Breast epithelium (tissue), 3 donors: ENCODE data around the gene ETS2.

Experiments used
- POLR2A ChIP-seq: fragments of 450-650 bp; IDR thresholded peaks from one replicate; pipeline ENCODE4 v1.6.1; 2016; ENCODE audit warnings: antibody characterized with exemption, mild to moderate bottlenecking, moderate library complexity
- TF ChIP-seq, protein P1 (sequence below), 3 donors: fragments of 450-650 bp; IDR thresholded peaks; one replicate each; pipeline ENCODE4 v1.5.1; 2016 to 2017; ENCODE audit warnings: antibody characterized with exemption in 3 of 3, mild to moderate bottlenecking in 3 of 3, moderate library complexity in 3 of 3

- TF ChIP-seq, protein P1, sequence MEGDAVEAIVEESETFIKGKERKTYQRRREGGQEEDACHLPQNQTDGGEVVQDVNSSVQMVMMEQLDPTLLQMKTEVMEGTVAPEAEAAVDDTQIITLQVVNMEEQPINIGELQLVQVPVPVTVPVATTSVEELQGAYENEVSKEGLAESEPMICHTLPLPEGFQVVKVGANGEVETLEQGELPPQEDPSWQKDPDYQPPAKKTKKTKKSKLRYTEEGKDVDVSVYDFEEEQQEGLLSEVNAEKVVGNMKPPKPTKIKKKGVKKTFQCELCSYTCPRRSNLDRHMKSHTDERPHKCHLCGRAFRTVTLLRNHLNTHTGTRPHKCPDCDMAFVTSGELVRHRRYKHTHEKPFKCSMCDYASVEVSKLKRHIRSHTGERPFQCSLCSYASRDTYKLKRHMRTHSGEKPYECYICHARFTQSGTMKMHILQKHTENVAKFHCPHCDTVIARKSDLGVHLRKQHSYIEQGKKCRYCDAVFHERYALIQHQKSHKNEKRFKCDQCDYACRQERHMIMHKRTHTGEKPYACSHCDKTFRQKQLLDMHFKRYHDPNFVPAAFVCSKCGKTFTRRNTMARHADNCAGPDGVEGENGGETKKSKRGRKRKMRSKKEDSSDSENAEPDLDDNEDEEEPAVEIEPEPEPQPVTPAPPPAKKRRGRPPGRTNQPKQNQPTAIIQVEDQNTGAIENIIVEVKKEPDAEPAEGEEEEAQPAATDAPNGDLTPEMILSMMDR (IDR thresholded peaks at IDR 0.05): no peak
- TF ChIP-seq POLR2A: no peak
Measured at GRCh38 chr21:38834725-38835124, 29.0 kb downstream of the ETS2 start.
